ENCODE data around the gene TMEM87A. TPM values are rescaled to one million over a fixed set of nuclear protein-coding genes. Genes with fewer than 3 reads are reported as not detected.

Gene TMEM87A
- total RNA-seq, 1 donor from 2014 or later: 45.2 TPM

GRCh38 chr15:42286445-42287029, 13.3 kb upstream of the TMEM87A start:
- Histone ChIP-seq H3K4me3 (no peak overlapping the region), H3K36me3 (peaks cover 0 to 27% of the 10 kb centered on the region in 2 donors), H3K4me1 (no peaks in the 10 kb centered on the region), H3K27me3 (no peaks in the 10 kb centered on the region), H3K9me3 (no peaks in the 10 kb centered on the region), H3K27ac (no peak overlapping the region)
- intact Hi-C loops (cut with DNase I): no loop called here
- DNase-seq (ENCODE audit: extremely low spot score in 2 of 2): no peak
- TF ChIP-seq, protein P1, sequence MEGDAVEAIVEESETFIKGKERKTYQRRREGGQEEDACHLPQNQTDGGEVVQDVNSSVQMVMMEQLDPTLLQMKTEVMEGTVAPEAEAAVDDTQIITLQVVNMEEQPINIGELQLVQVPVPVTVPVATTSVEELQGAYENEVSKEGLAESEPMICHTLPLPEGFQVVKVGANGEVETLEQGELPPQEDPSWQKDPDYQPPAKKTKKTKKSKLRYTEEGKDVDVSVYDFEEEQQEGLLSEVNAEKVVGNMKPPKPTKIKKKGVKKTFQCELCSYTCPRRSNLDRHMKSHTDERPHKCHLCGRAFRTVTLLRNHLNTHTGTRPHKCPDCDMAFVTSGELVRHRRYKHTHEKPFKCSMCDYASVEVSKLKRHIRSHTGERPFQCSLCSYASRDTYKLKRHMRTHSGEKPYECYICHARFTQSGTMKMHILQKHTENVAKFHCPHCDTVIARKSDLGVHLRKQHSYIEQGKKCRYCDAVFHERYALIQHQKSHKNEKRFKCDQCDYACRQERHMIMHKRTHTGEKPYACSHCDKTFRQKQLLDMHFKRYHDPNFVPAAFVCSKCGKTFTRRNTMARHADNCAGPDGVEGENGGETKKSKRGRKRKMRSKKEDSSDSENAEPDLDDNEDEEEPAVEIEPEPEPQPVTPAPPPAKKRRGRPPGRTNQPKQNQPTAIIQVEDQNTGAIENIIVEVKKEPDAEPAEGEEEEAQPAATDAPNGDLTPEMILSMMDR (IDR thresholded peaks at IDR 0.05): no peak
- no peak for TF ChIP-seq POLR2AphosphoS5 (IDR thresholded peaks at IDR 0.05; ENCODE audit: insufficient read depth in 1 of 2, low read depth in 1 of 2)
- no peak for TF ChIP-seq POLR2A (IDR thresholded peaks at IDR 0.05)

GRCh38 chr15:42285034-42285433, 11.8 kb upstream of the TMEM87A start:
- H3K36me3 ChIP-seq: peaks cover 0 to 30% of the 10 kb centered on the region in 2 donors
- no peaks in the 10 kb centered on the region for H3K9me3 ChIP-seq
- intact Hi-C loops (cut with DNase I): no loop called here
- TF ChIP-seq POLR2AphosphoS5 (IDR thresholded peaks at IDR 0.05; ENCODE audit: insufficient read depth in 1 of 2, low read depth in 1 of 2) (no peak), POLR2A (IDR thresholded peaks at IDR 0.05) (no peak)
- TF ChIP-seq, protein P1 (IDR thresholded peaks at IDR 0.05): no peak
- no peaks in the 10 kb centered on the region for H3K27me3 ChIP-seq
- H3K4me1 ChIP-seq: no peaks in the 10 kb centered on the region
- no peak overlapping the region for H3K4me3 ChIP-seq
- DNase-seq (ENCODE audit: extremely low spot score in 2 of 2): no peak
- no peak overlapping the region for H3K27ac ChIP-seq

- no peak for DNase-seq (ENCODE audit: extremely low spot score in 2 of 2)
- Histone ChIP-seq H3K9me3 (no peaks in the 10 kb centered on the region), H3K36me3 (peaks cover 0 to 27% of the 10 kb centered on the region in 2 donors), H3K4me1 (no peaks in the 10 kb centered on the region), H3K27me3 (no peaks in the 10 kb centered on the region), H3K4me3 (no peak overlapping the region), H3K27ac (no peak overlapping the region)
- TF ChIP-seq POLR2AphosphoS5 (IDR thresholded peaks at IDR 0.05; ENCODE audit: insufficient read depth in 1 of 2, low read depth in 1 of 2): no peak
- TF ChIP-seq POLR2A (IDR thresholded peaks at IDR 0.05): no peak
- TF ChIP-seq, protein P1 (IDR thresholded peaks at IDR 0.05): no peak
- intact Hi-C loops (cut with DNase I): no loop called here
Measured at GRCh38 chr15:42284551-42284950, 11.3 kb upstream of the TMEM87A start.

- DNase-seq (ENCODE audit: extremely low spot score in 2 of 2): no peak
- H3K36me3 ChIP-seq: peaks cover 0 to 33% of the 10 kb centered on the region in 2 donors
- no peak overlapping the region for H3K4me3 ChIP-seq
- TF ChIP-seq, protein P1 (IDR thresholded peaks at IDR 0.05): no peak
- TF ChIP-seq POLR2A (IDR thresholded peaks at IDR 0.05) (no peak), POLR2AphosphoS5 (IDR thresholded peaks at IDR 0.05; ENCODE audit: insufficient read depth in 1 of 2, low read depth in 1 of 2) (no peak)
- no peaks in the 10 kb centered on the region for H3K27me3 ChIP-seq
- H3K4me1 ChIP-seq: no peaks in the 10 kb centered on the region
- intact Hi-C loops (cut with DNase I): no loop called here
- H3K27ac ChIP-seq: no peak overlapping the region
- no peaks in the 10 kb centered on the region for H3K9me3 ChIP-seq
Measured at GRCh38 chr15:42283671-42284070, 10.4 kb upstream of the TMEM87A start.

- Histone ChIP-seq H3K27me3 (no peaks in the 10 kb centered on the region), H3K4me3 (no peak overlapping the region), H3K9me3 (no peaks in the 10 kb centered on the region), H3K4me1 (no peaks in the 10 kb centered on the region), H3K27ac (no peak overlapping the region), H3K36me3 (peaks cover 0 to 35% of the 10 kb centered on the region in 2 donors)
- no peak for TF ChIP-seq POLR2A (IDR thresholded peaks at IDR 0.05)
- TF ChIP-seq, protein P1 (IDR thresholded peaks at IDR 0.05): no peak
- TF ChIP-seq POLR2AphosphoS5 (IDR thresholded peaks at IDR 0.05; ENCODE audit: insufficient read depth in 1 of 2, low read depth in 1 of 2): no peak
- intact Hi-C loops (cut with DNase I): no loop called here
- no peak for DNase-seq (ENCODE audit: extremely low spot score in 2 of 2)
Measured at GRCh38 chr15:42282926-42283325, 9.7 kb upstream of the TMEM87A start.

Data from vagina (tissue), 2 donors.